CD8-positive, alpha-beta memory T cell (primary cell): ENCODE data around the gene LMBR1. TPM values are rescaled to one million over a fixed set of nuclear protein-coding genes. Genes with fewer than 3 reads are reported as not detected.
A peak's percentile ranks its signal among the peaks of the same experiment; 100 is the strongest.

Source experiments
- CTCF ChIA-PET: fragments of 350-600 bp; sonication (Branson Sonifier 250); formaldehyde crosslinking; loops from one replicate; lab custom pipeline; 2021; ENCODE audit warnings: antibody characterized with exemption; lab: Charles Lee
- POLR2A ChIA-PET: fragments of 350-600 bp; sonication (Branson Sonifier 250); formaldehyde crosslinking; loops from one replicate; lab custom pipeline; 2021; ENCODE audit warnings: antibody characterized with exemption; lab: Charles Lee
- DNase-seq, 5 donors: peaks; one replicate each; pipeline versions ENCODE4 v3.0.0 to v3.0.0-alpha.2; 2020 to 2022; ENCODE audit warnings: mixed read lengths in 1 of 5
- H3K27ac ChIP-seq: one replicate; pipeline ENCODE4 v1.7.0; 2013; ENCODE audit warnings: low read depth, mild to moderate bottlenecking, low read length, moderate library complexity
- H3K27me3 ChIP-seq: 2 replicates; pipeline ENCODE4 v1.7.0; 2013; ENCODE audit warnings: low read length, mild to moderate bottlenecking; ENCODE audit not compliant: insufficient read depth, poor library complexity, severe bottlenecking
- H3K36me3 ChIP-seq: 2 replicates; pipeline ENCODE4 v1.7.0; 2013; ENCODE audit warnings: mild to moderate bottlenecking, low read length, moderate library complexity; ENCODE audit not compliant: insufficient read depth
- H3K4me1 ChIP-seq: 2 replicates; pipeline ENCODE4 v1.7.0; 2013; ENCODE audit warnings: mild to moderate bottlenecking, low read length, moderate library complexity; ENCODE audit not compliant: insufficient read depth
- H3K4me3 ChIP-seq: 2 replicates; pipeline ENCODE4 v1.7.0; 2013; ENCODE audit warnings: mild to moderate bottlenecking, low read length
- H3K9me3 ChIP-seq: 2 replicates; pipeline ENCODE4 v1.7.0; 2013; ENCODE audit warnings: mild to moderate bottlenecking, low read length
- H3K27ac Mint-ChIP-seq, 8 donors: one replicate each; pipeline ENCODE4 v1.8.0; 2020 to 2021; ENCODE audit warnings: mixed read lengths in 8 of 8, mild to moderate bottlenecking in 6 of 8, inconsistent platforms in 3 of 8, moderate library complexity in 3 of 8
- H3K27me3 Mint-ChIP-seq, 2 donors: one replicate each; pipeline ENCODE4 v1.8.0; 2020 to 2021; ENCODE audit warnings: mixed read lengths in 2 of 2, mild to moderate bottlenecking in 1 of 2, moderate library complexity in 1 of 2
- H3K36me3 Mint-ChIP-seq, 3 donors: one replicate each; pipeline ENCODE4 v1.8.0; 2020 to 2021; ENCODE audit warnings: mixed read lengths in 3 of 3, inconsistent platforms in 1 of 3, mild to moderate bottlenecking in 1 of 3
- H3K4me1 Mint-ChIP-seq, 3 donors: one replicate each; pipeline ENCODE4 v1.8.0; 2020 to 2021; ENCODE audit warnings: mixed read lengths in 3 of 3, inconsistent platforms in 1 of 3, mild to moderate bottlenecking in 1 of 3
- H3K4me3 Mint-ChIP-seq, 7 donors: one replicate each; pipeline ENCODE4 v1.8.0; 2020 to 2021; ENCODE audit warnings: mixed read lengths in 7 of 7, mild to moderate bottlenecking in 6 of 7, moderate library complexity in 4 of 7, inconsistent platforms in 2 of 7
- H3K9me3 Mint-ChIP-seq, 5 donors: one replicate each; pipeline ENCODE4 v1.8.0; 2020 to 2022; ENCODE audit warnings: mixed read lengths in 5 of 5, mild to moderate bottlenecking in 3 of 5, moderate library complexity in 2 of 5, inconsistent platforms in 1 of 5
- polyA plus RNA-seq: library from polyadenylated mRNA; unstranded; fragments of 300-500 nt; fragmentation: Illumina TruSeq; gene quantifications from one replicate; pipeline ENCODE4 v1.2.3, GENCODE V29; 2021
- total RNA-seq, 2 experiments: library from RNA; stranded (reverse); gene quantifications; one replicate each; pipeline ENCODE4 v1.2.3, GENCODE V29; 2021

Gene LMBR1
- total and polyA plus RNA-seq, 3 experiments from 2014 or later: 26.8 to 51.9 (median 49.2) TPM

DNA sequence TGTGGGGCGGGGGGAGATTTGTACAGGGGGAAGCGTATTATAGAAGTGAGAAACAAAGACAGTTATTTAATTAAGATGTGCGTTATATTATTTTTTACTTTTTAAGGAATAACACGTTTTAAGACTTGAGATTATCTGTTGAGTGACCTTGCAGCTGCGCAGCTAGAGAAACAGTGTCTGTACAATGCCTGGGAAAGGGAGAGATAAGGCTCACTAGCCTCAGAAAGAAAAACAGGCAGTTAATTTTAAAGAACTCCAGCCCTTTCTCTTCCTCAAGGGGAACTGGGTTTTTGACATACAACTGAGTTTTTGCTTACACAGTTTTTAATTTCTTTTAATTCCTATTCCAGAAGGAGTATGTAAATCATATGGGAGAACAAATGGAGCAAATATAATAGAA lies 50.7 kb downstream of the LMBR1 start:
- H3K4me1 ChIP-seq: no peaks in the 10 kb centered on the region
- H3K27ac Mint-ChIP-seq: no peak overlapping the region
- no peaks in the 10 kb centered on the region for H3K9me3 ChIP-seq
- CTCF ChIA-PET: no interaction called here
- H3K27me3 Mint-ChIP-seq: no peaks in the 10 kb centered on the region
- no peak overlapping the region for H3K4me3 ChIP-seq
- POLR2A ChIA-PET: no interaction called here
- no peaks in the 10 kb centered on the region for H3K27me3 ChIP-seq
- DNase-seq: no peak
- H3K4me3 Mint-ChIP-seq: no peak overlapping the region
- H3K27ac ChIP-seq: peak overlapping the region; percentile 28
- no peaks in the 10 kb centered on the region for H3K9me3 Mint-ChIP-seq
- H3K4me1 Mint-ChIP-seq: peaks cover 23 to 37% (median 27%) of the 10 kb centered on the region in 3 donors
- H3K36me3 ChIP-seq: no peaks in the 10 kb centered on the region
- H3K36me3 Mint-ChIP-seq: peaks cover 3 to 16% (median 7%) of the 10 kb centered on the region in 3 donors

DNA sequence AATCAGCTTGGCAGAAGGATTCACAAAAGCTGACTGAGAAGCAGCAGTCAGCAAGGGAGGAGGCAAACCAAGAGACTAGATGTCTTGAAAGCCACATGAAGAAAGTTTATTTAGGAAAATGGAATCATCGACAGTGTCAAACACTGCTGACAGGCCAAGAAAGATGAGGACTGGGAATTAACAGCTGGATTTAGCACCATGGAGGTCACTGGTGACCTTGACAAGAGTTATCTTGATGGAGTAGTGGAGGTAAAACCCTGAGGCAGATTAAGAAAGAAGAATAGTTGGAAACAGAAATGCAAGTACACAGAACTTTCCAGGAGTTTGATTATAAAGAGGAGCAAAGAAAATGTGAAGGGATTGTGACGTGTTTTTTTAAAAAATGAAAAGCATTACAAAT lies 51.5 kb downstream of the LMBR1 start:
- DNase-seq: no peak
- H3K27ac Mint-ChIP-seq: no peak overlapping the region
- Histone ChIP-seq H3K4me3 (no peak overlapping the region), H3K27me3 (no peaks in the 10 kb centered on the region), H3K36me3 (no peaks in the 10 kb centered on the region), H3K27ac (peak overlapping the region; percentile 28), H3K4me1 (no peaks in the 10 kb centered on the region), H3K9me3 (no peaks in the 10 kb centered on the region)
- H3K9me3 Mint-ChIP-seq: no peaks in the 10 kb centered on the region
- ChIA-PET POLR2A (no interaction called here), CTCF (no interaction called here)
- peaks cover 16 to 29% (median 19%) of the 10 kb centered on the region in 3 donors for H3K4me1 Mint-ChIP-seq
- H3K4me3 Mint-ChIP-seq: no peak overlapping the region
- H3K36me3 Mint-ChIP-seq: peaks cover 3 to 18% (median 7%) of the 10 kb centered on the region in 3 donors
- H3K27me3 Mint-ChIP-seq: no peaks in the 10 kb centered on the region

DNA sequence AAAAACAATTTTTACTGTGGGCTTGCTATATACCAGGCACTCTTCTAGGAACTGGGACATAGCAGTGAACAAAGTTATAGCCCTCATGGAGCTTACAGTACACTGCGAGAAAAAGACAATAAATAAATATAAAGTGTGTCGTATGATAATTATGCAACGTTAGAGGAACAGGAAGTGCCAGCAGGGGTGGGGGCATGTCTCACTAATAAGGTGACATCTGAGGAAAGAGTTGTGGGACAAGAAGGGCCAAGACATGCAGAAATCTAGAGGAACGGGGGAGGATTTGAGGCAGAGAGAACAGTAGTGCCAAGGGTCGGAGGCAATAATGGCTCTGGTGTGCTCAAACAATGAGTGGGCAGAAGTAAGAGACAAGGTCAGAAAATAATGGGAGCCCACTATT lies 52.8 kb downstream of the LMBR1 start:
- no peaks in the 10 kb centered on the region for H3K27me3 ChIP-seq
- Mint-ChIP-seq H3K4me1 (peaks cover 5 to 16% (median 7%) of the 10 kb centered on the region in 3 donors), H3K36me3 (peaks cover 6 to 29% (median 7%) of the 10 kb centered on the region in 3 donors), H3K27ac (peak overlapping the region in 1 of 8 donors; percentile 17), H3K9me3 (no peaks in the 10 kb centered on the region), H3K27me3 (no peaks in the 10 kb centered on the region), H3K4me3 (no peak overlapping the region)
- DNase-seq: no peak
- no peak overlapping the region for H3K27ac ChIP-seq
- ChIA-PET POLR2A (no interaction called here), CTCF (no interaction called here)
- H3K36me3 ChIP-seq: no peaks in the 10 kb centered on the region
- H3K4me1 ChIP-seq: no peaks in the 10 kb centered on the region
- no peak overlapping the region for H3K4me3 ChIP-seq
- H3K9me3 ChIP-seq: no peaks in the 10 kb centered on the region

DNA sequence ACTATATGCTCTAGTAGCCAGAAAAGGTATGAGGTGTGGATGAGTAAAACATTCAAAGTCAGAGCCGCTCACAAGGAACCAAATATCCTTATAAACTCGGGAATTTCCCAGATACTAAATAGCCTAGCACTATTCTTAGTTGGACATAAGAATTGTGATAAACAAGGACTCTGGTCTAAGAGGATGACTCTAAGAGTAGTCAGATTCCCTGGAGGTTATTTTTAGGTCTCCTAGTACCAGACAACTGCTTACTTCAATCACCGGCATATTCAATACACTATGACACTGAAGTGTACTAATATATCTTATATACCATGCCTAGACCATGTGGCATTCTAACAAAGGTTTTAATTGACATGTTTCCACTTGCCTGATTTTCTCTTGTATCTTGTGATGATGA lies 56.5 kb downstream of the LMBR1 start:
- Histone ChIP-seq H3K27me3 (no peaks in the 10 kb centered on the region), H3K27ac (no peak overlapping the region), H3K36me3 (peaks cover 5% of the 10 kb centered on the region), H3K4me1 (no peaks in the 10 kb centered on the region), H3K4me3 (no peak overlapping the region), H3K9me3 (no peaks in the 10 kb centered on the region)
- Mint-ChIP-seq H3K27me3 (no peaks in the 10 kb centered on the region), H3K4me3 (no peak overlapping the region), H3K36me3 (peaks cover 15 to 53% (median 15%) of the 10 kb centered on the region in 3 donors), H3K9me3 (no peaks in the 10 kb centered on the region), H3K27ac (no peak overlapping the region), H3K4me1 (peaks cover 5 to 10% (median 7%) of the 10 kb centered on the region in 3 donors)
- ChIA-PET POLR2A (no interaction called here), CTCF (no interaction called here)
- no peak for DNase-seq

DNA sequence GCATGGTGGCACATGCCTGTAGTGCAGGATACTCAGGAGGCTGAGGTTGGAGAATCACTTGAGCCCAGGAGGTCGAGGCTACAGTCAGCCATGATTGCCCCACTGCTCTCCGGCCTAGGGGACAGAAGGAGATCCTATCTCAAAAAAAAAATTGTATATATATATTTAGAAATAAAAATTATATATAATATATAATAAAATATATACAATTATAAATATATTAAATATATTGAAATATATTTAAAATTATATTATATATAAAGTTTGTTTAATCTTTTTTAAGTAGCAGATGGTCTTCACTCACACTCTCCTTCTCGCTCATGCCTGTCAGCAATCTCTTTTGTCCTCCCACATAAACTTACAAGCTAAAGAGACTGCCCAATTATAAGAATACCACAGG lies 58.5 kb downstream of the LMBR1 start:
- H3K4me3 Mint-ChIP-seq: no peak overlapping the region
- peaks cover 14 to 57% (median 15%) of the 10 kb centered on the region in 3 donors for H3K36me3 Mint-ChIP-seq
- CTCF ChIA-PET: no interaction called here
- no peaks in the 10 kb centered on the region for H3K9me3 Mint-ChIP-seq
- H3K36me3 ChIP-seq: peaks cover 5% of the 10 kb centered on the region
- H3K4me1 Mint-ChIP-seq: peaks cover 0 to under 1% (median 0%) of the 10 kb centered on the region in 3 donors
- POLR2A ChIA-PET: no interaction called here
- no peak for DNase-seq
- H3K4me1 ChIP-seq: no peaks in the 10 kb centered on the region
- H3K27ac ChIP-seq: no peak overlapping the region
- no peaks in the 10 kb centered on the region for H3K27me3 ChIP-seq
- peaks cover 0 to 3% of the 10 kb centered on the region in 2 donors for H3K27me3 Mint-ChIP-seq
- no peak overlapping the region for H3K27ac Mint-ChIP-seq
- H3K4me3 ChIP-seq: no peak overlapping the region
- no peaks in the 10 kb centered on the region for H3K9me3 ChIP-seq

DNA sequence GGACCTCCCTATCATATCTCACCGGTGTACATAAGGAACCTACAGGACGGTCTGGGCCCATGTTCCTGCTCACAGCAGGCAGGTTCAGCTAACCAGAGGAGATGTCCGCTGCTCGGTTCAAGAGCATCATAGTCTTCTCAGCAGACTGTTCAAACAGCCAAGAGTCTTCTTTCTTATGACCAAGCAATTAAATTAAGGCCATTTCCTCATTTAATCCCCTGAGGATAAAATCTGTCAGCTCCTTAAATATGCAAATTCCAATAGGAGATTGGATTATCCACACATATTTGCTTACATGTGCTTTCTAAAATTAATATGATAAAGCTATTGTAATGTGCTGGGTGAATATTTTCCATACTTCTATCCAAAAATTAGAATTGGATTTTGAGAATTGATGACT lies 59.7 kb downstream of the LMBR1 start:
- Mint-ChIP-seq H3K9me3 (no peaks in the 10 kb centered on the region), H3K27ac (peak overlapping the region in 1 of 8 donors; percentile 28), H3K4me3 (no peak overlapping the region), H3K36me3 (peaks cover 10 to 54% (median 14%) of the 10 kb centered on the region in 3 donors), H3K27me3 (peaks cover 0 to 3% of the 10 kb centered on the region in 2 donors), H3K4me1 (peaks cover 0 to 3% (median 0%) of the 10 kb centered on the region in 3 donors)
- ChIA-PET CTCF (no interaction called here), POLR2A (no interaction called here)
- no peaks in the 10 kb centered on the region for H3K9me3 ChIP-seq
- H3K27ac ChIP-seq: no peak overlapping the region
- no peak for DNase-seq
- no peaks in the 10 kb centered on the region for H3K27me3 ChIP-seq
- no peaks in the 10 kb centered on the region for H3K4me1 ChIP-seq
- H3K36me3 ChIP-seq: peaks cover 5% of the 10 kb centered on the region
- no peak overlapping the region for H3K4me3 ChIP-seq

DNA sequence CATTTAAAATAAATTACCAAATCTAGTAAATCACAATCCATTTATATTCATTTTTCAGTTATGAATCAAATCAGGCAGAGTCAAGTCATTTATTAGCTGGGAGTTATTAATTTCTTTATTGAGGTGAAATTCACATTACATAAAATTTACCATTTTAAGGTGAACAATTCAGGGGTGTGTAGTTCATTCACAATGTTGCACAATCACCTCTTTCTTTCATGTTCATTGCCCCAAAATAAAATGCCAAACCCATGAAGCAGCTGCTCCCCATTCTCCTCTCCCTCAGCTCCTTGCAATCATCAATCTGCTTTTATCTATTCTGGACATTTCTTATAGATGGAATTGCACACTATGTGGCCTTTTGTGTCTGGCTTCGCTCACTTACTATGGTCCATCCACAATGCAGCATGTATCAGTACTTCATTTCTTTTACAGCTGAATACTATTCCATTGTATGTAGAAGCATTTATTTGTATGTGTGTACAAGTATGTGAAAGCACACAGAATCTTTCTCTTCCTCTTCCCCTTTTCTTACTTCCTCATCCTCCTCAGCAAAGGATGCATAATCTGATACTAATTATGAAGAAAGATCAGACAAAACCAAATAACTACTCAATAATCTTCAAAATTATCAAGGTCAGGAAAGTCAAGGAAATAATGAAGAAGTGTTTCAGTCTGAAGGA lies 60.6 kb downstream of the LMBR1 start:
- ChIA-PET CTCF (no interaction called here), POLR2A (no interaction called here)
- Histone ChIP-seq H3K4me1 (no peaks in the 10 kb centered on the region), H3K36me3 (peaks cover 5% of the 10 kb centered on the region), H3K27me3 (no peaks in the 10 kb centered on the region), H3K27ac (no peak overlapping the region), H3K9me3 (no peaks in the 10 kb centered on the region), H3K4me3 (no peak overlapping the region)
- Mint-ChIP-seq H3K9me3 (no peaks in the 10 kb centered on the region), H3K4me3 (no peak overlapping the region), H3K27me3 (peaks cover 0 to 3% of the 10 kb centered on the region in 2 donors), H3K27ac (no peak overlapping the region), H3K36me3 (peaks cover 8 to 51% (median 14%) of the 10 kb centered on the region in 3 donors), H3K4me1 (peaks cover 0 to 7% (median 0%) of the 10 kb centered on the region in 3 donors)
- no peak for DNase-seq

DNA sequence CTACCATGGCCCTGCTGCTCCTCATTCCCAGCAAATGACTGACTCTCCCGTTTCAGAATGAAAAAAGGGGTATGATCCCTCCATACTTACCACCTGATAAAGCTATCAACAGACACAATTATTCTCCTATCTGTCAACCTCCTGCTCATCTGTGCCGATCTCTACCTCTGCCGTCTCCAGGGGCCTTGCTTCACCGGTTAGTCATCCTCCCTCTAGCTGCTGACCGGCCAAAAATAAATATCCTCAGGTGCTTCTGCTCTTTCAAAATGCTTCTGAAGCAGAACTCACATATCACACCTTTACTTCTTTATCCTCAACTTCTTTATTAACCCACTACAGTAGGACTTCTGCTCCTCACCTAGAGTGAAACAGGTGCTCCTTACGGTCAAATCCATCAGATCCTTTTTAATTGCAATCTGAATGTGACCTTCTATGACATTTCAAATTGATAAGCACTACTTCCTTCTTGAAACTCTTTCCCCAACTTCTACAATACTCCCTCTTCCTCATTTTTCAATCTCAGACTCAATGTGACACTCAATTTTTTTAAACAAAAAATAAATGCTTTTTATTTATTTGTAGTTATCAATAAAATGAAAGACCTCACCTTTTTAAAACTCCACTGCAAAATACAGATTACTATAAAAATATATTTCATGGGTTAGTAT lies 63.2 kb downstream of the LMBR1 start:
- H3K4me3 ChIP-seq: no peak overlapping the region
- H3K27ac ChIP-seq: no peak overlapping the region
- no peaks in the 10 kb centered on the region for H3K4me1 ChIP-seq
- no peak for DNase-seq
- Mint-ChIP-seq H3K4me3 (no peak overlapping the region), H3K4me1 (peaks cover 0 to 7% (median 0%) of the 10 kb centered on the region in 3 donors), H3K27me3 (peaks cover 0 to 3% of the 10 kb centered on the region in 2 donors), H3K36me3 (peaks cover 8 to 46% (median 12%) of the 10 kb centered on the region in 3 donors), H3K9me3 (no peaks in the 10 kb centered on the region), H3K27ac (peak overlapping the region in 1 of 8 donors; percentile 42)
- POLR2A ChIA-PET: no interaction called here
- CTCF ChIA-PET: no interaction called here
- H3K9me3 ChIP-seq: no peaks in the 10 kb centered on the region
- peaks cover 5% of the 10 kb centered on the region for H3K36me3 ChIP-seq
- H3K27me3 ChIP-seq: no peaks in the 10 kb centered on the region
